SU-DHL-6 (cell line): ENCODE results near the gene PIEZO1.

Experiments
- CTCF ChIP-seq: fragments of 200-600 bp; sonication (generic); IDR thresholded peaks from one replicate; pipeline ENCODE4 v1.5.1; 2017; ENCODE audit warnings: antibody characterized with exemption, mild to moderate bottlenecking, low read length, moderate library complexity; ENCODE audit not compliant: insufficient read depth, poor library complexity, severe bottlenecking
- EZH2phosphoT487 ChIP-seq: fragments of 200-600 bp; sonication (generic), shearing (Covaris generic); conservative IDR thresholded peaks from 2 replicates; pipeline ENCODE4 v1.6.1; 2018; ENCODE audit warnings: mild to moderate bottlenecking, antibody characterized with exemption, low read length, moderate library complexity, mixed read lengths

GRCh38 chr16:88673716-88674379, 111.2 kb downstream of the PIEZO1 start:
- TF ChIP-seq CTCF (no peak), EZH2phosphoT487 (no peak)
